GM19452 (cell line): Measurements from ENCODE around the gene GARIN5A.
"Not testable (repeated sequence)": the region's sequence is repeated elsewhere in the genome, so short reads cannot be mapped to it uniquely, and the experiment has no call there.

Experiments
- ATAC-seq: cut with Tn5 transposase; IDR thresholded peaks from one replicate; pipeline ENCODE4 v1.9.1; 2021; ENCODE audit not compliant: unreplicated experiment

Gene GARIN5A

GRCh38 chr19:50465986-50466705, 10.5 kb downstream of the GARIN5A start:
- ATAC-seq, result no peak

GRCh38 chr19:50465000-50465399, 11.6 kb downstream of the GARIN5A start:
- no peak for ATAC-seq

- no peak for ATAC-seq
Measured at GRCh38 chr19:50464348-50464747, 12.3 kb downstream of the GARIN5A start.

- ATAC-seq, result no peak
Measured at GRCh38 chr19:50462970-50463369, 13.7 kb downstream of the GARIN5A start.

- no peak for ATAC-seq
Measured at GRCh38 chr19:50461066-50461875, 15.4 kb downstream of the GARIN5A start.

- ATAC-seq, result peak; percentile 71
Measured at GRCh38 chr19:50460161-50460765, 16.4 kb downstream of the GARIN5A start.

GRCh38 chr19:50459638-50460037, 17.0 kb downstream of the GARIN5A start:
- ATAC-seq, result no peak

- no peak for ATAC-seq
Measured at GRCh38 chr19:50459067-50459456, 17.6 kb downstream of the GARIN5A start.

- no peak for ATAC-seq
Measured at GRCh38 chr19:50458396-50459066, 18.1 kb downstream of the GARIN5A start.

- no peak for ATAC-seq
Measured at GRCh38 chr19:50457300-50457699, 19.3 kb downstream of the GARIN5A start.

GRCh38 chr19:50455992-50456391, 20.7 kb downstream of the GARIN5A start:
- ATAC-seq, result no peak

- ATAC-seq, result no peak
Measured at GRCh38 chr19:50453243-50453642, 23.4 kb downstream of the GARIN5A start.

- no peak for ATAC-seq
Measured at GRCh38 chr19:50451223-50451534, 25.5 kb downstream of the GARIN5A start.

- no peak for ATAC-seq
Measured at GRCh38 chr19:50450369-50451222, 26.1 kb downstream of the GARIN5A start.

GRCh38 chr19:50449236-50449899, 27.3 kb downstream of the GARIN5A start:
- ATAC-seq, result no peak

- no peak for ATAC-seq
Measured at GRCh38 chr19:50447750-50448149, 28.9 kb downstream of the GARIN5A start.

GRCh38 chr19:50447053-50447452, 29.6 kb downstream of the GARIN5A start:
- ATAC-seq, result no peak

GRCh38 chr19:50444059-50444458, 32.6 kb downstream of the GARIN5A start:
- no peak for ATAC-seq

- ATAC-seq, result not testable (repeated sequence)
Measured at GRCh38 chr19:50439130-50439529, 37.5 kb downstream of the GARIN5A start.

- no peak for ATAC-seq
Measured at GRCh38 chr19:50437862-50438449, 38.7 kb downstream of the GARIN5A start.
